Measurements from ENCODE around the gene WNT7A. TPM values are rescaled to one million over a fixed set of nuclear protein-coding genes. Genes with fewer than 3 reads are reported as not detected.

WNT7A gene
- total and polyA plus RNA-seq, 2 donors (not counting 1 experiment from before 2014, with no cell fraction given) = not detected

DNA sequence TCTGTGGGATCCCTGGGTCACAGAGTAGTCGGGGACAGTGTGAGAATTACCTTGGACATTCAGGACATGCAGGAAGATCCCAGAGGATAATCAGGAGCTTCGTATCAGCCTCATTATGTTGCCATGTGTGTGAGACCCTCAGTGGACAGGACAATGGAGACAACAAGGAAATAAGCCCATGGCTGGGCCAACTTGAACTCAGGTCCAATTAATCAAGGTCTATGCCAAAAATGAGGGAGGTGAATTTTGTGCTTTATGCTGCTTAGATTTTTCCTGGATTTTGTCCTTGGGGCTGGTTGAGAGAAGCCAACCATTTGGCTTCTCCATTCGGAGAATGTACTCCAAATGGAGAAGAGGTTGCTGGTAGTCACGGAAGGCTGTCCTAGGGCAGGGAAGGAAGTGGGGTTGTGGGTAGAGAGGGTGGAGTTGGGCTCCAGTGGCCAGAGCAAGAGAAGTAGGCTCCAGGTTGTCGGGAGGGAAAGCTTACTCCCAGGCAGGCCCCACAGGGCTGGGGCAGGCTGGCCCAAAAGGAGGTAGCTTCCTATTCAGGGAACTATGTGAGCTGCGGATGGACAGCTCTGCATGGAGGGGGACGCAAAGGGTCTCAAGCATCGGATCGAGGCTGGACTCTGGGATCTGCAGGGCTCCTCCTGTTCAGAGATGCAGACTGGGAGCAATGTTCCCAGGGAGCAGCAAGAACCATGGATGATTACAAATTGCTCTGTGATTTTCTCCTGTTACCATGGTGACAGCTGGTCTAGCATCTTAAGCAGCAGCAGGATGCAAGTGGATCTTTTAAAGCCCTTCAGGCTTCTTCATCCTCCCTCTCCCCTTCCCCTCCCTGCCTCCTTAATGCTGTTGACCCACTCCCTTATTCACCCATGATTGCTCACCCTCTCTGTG, 91.1 kb downstream of the WNT7A start:
- H3K27ac ChIP-seq (ENCODE audit: low read length in 2 of 2) = no peak overlapping the region
- H3K79me2 ChIP-seq (ENCODE audit: control insufficient read depth, insufficient read depth, low read length) = no peaks in the 10 kb centered on the region
- intact Hi-C loops (cut with micrococcal nuclease) = no loop called here
- no peak overlapping the region for H2AFZ ChIP-seq (ENCODE audit: insufficient read depth, low read depth, low read length, poor library complexity, severe bottlenecking)
- peaks cover 0 to 4% (median 0%) of the 10 kb centered on the region in 4 experiments for H3K27me3 ChIP-seq (replicated peaks in 1 of 4; ENCODE audit: control extremely low read depth in 1 of 4, control insufficient read depth in 3 of 4, insufficient read depth in 4 of 4, low read length in 3 of 4)
- POLR2A ChIA-PET = no interaction called here
- no peaks in the 10 kb centered on the region for H3K4me1 ChIP-seq (ENCODE audit: control insufficient read depth in 2 of 2, insufficient read depth in 2 of 2, low read length in 2 of 2)
- no peaks in the 10 kb centered on the region for H3K9me3 ChIP-seq (ENCODE audit: control extremely low read depth in 1 of 3, control insufficient read depth in 2 of 3, insufficient read depth in 1 of 3, low read length in 2 of 3)
- H3K36me3 ChIP-seq (replicated peaks in 1 of 2; ENCODE audit: control extremely low read depth in 1 of 2, control insufficient read depth in 1 of 2, extremely low read depth in 1 of 2, insufficient read depth in 2 of 2, low read length in 1 of 2) = no peaks in the 10 kb centered on the region
- H3K4me2 ChIP-seq (replicated peaks; ENCODE audit: low read depth, low read length, poor library complexity, severe bottlenecking) = no peak overlapping the region
- Mint-ChIP-seq H3K9me3 (ENCODE audit: insufficient read depth) (no peaks in the 10 kb centered on the region), H3K27me3 (peaks cover 21% of the 10 kb centered on the region), H3K4me1 (no peaks in the 10 kb centered on the region), H3K27ac (no peak overlapping the region), H3K4me3 (no peak overlapping the region)
- TF ChIP-seq, protein P1, sequence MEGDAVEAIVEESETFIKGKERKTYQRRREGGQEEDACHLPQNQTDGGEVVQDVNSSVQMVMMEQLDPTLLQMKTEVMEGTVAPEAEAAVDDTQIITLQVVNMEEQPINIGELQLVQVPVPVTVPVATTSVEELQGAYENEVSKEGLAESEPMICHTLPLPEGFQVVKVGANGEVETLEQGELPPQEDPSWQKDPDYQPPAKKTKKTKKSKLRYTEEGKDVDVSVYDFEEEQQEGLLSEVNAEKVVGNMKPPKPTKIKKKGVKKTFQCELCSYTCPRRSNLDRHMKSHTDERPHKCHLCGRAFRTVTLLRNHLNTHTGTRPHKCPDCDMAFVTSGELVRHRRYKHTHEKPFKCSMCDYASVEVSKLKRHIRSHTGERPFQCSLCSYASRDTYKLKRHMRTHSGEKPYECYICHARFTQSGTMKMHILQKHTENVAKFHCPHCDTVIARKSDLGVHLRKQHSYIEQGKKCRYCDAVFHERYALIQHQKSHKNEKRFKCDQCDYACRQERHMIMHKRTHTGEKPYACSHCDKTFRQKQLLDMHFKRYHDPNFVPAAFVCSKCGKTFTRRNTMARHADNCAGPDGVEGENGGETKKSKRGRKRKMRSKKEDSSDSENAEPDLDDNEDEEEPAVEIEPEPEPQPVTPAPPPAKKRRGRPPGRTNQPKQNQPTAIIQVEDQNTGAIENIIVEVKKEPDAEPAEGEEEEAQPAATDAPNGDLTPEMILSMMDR (IDR thresholded peaks at IDR 0.05) = no peak
- no peak for TF ChIP-seq EZH2 (IDR thresholded peaks at IDR 0.05; ENCODE audit: borderline replicate concordance, insufficient read depth, low read depth, low read length, poor library complexity, severe bottlenecking)
- ATAC-seq (ENCODE audit: low read depth) (no peak), DNase-seq (no peak)
- CTCF ChIA-PET = no interaction called here
- 61% methylated on average over 9 of the region's 9 CpGs for WGBS (ENCODE audit: insufficient coverage)
- H3K4me3 ChIP-seq (ENCODE audit: control extremely low read depth in 1 of 5, extremely low read depth in 1 of 5, insufficient read depth in 1 of 5, low read depth in 2 of 5, low read length in 4 of 5) = no peak overlapping the region
- H4K20me1 ChIP-seq (ENCODE audit: control insufficient read depth, insufficient read depth, low read length, poor library complexity, severe bottlenecking) = no peaks in the 10 kb centered on the region
- no peak overlapping the region for H3K9ac ChIP-seq (ENCODE audit: low read length)

DNA sequence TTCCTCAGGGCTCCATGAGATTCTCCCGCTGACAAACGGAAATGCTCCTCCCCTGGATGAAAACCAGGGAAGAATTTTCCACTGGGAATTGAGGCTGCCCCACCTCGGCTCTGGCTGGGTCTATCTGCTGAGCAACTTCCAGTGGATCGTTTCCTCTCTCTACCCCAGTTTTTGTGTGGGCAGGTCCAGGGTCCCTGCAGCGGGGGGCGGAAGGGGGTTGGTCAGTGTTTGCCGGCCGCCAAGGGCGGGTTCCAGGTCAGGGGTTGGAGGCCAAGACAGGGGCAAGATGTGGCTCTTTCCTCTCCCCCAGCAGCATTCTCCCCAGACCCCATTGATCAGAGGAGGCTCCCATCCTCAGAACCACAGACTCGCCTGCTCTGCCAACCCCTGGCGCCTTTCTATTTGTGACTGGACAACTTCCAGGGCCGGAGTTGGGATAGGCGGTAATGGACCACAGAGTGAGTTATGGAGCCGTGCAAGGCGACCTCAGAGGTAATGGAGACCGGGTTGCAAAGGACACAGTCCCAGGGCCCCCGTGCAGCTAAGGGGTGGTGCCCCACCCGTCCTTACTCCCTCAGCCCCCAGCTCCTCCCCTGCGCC, 92.2 kb downstream of the WNT7A start:
- intact Hi-C loops (cut with micrococcal nuclease) = no loop called here
- Mint-ChIP-seq H3K4me1 (no peaks in the 10 kb centered on the region), H3K27ac (no peak overlapping the region), H3K4me3 (no peak overlapping the region), H3K9me3 (ENCODE audit: insufficient read depth) (no peaks in the 10 kb centered on the region), H3K27me3 (peaks cover 21% of the 10 kb centered on the region)
- Histone ChIP-seq H3K27ac (ENCODE audit: low read length in 2 of 2) (no peak overlapping the region), H3K27me3 (replicated peaks in 1 of 4; ENCODE audit: control extremely low read depth in 1 of 4, control insufficient read depth in 3 of 4, insufficient read depth in 4 of 4, low read length in 3 of 4) (peaks cover 0 to 4% (median 0%) of the 10 kb centered on the region in 4 experiments), H3K9me3 (ENCODE audit: control extremely low read depth in 1 of 3, control insufficient read depth in 2 of 3, insufficient read depth in 1 of 3, low read length in 2 of 3) (no peaks in the 10 kb centered on the region), H4K20me1 (ENCODE audit: control insufficient read depth, insufficient read depth, low read length, poor library complexity, severe bottlenecking) (no peaks in the 10 kb centered on the region), H3K4me1 (ENCODE audit: control insufficient read depth in 2 of 2, insufficient read depth in 2 of 2, low read length in 2 of 2) (no peaks in the 10 kb centered on the region), H3K4me2 (replicated peaks; ENCODE audit: low read depth, low read length, poor library complexity, severe bottlenecking) (no peak overlapping the region), H3K9ac (ENCODE audit: low read length) (no peak overlapping the region), H3K79me2 (ENCODE audit: control insufficient read depth, insufficient read depth, low read length) (no peaks in the 10 kb centered on the region), H2AFZ (ENCODE audit: insufficient read depth, low read depth, low read length, poor library complexity, severe bottlenecking) (no peak overlapping the region), H3K4me3 (ENCODE audit: control extremely low read depth in 1 of 5, extremely low read depth in 1 of 5, insufficient read depth in 1 of 5, low read depth in 2 of 5, low read length in 4 of 5) (no peak overlapping the region), H3K36me3 (replicated peaks in 1 of 2; ENCODE audit: control extremely low read depth in 1 of 2, control insufficient read depth in 1 of 2, extremely low read depth in 1 of 2, insufficient read depth in 2 of 2, low read length in 1 of 2) (no peaks in the 10 kb centered on the region)
- CTCF ChIA-PET = no interaction called here
- TF ChIP-seq EZH2 (IDR thresholded peaks at IDR 0.05; ENCODE audit: borderline replicate concordance, insufficient read depth, low read depth, low read length, poor library complexity, severe bottlenecking) = no peak
- TF ChIP-seq, protein P1 (IDR thresholded peaks at IDR 0.05) = no peak
- WGBS (ENCODE audit: insufficient coverage) = 89% methylated on average over 14 of the region's 19 CpGs
- DNase-seq (no peak), ATAC-seq (ENCODE audit: low read depth) (no peak)
- POLR2A ChIA-PET = no interaction called here

All from B cell (primary cell).